ENCODE measurements around the gene OR13A1. TPM values are rescaled to one million over a fixed set of nuclear protein-coding genes. Genes with fewer than 3 reads are reported as not detected.

The OR13A1 gene
- total and polyA plus RNA-seq, 11 donors: 0.04 to 0.16 (median 0.10) TPM; not detected in 8

- peaks cover 0 to 11% (median 0%) of the 10 kb centered on the region in 12 donors for H3K4me1 ChIP-seq
These were observed 62.1 kb downstream of the OR13A1 start for GRCh38 chr10:45253183-45253914.

More at GRCh38 chr10:45253183-45253914, 62.1 kb downstream of the OR13A1 start:
- TF ChIP-seq POLR2A (IDR thresholded peaks at IDR 0.05): no peak
- 50 to 68% (median 60%) methylated on average over 2 of the region's 2 CpGs for WGBS, 4 donors
- no peaks in the 10 kb centered on the region for H3K36me3 ChIP-seq
- no peaks in the 10 kb centered on the region for H3K9me3 ChIP-seq
- intact Hi-C loops (cut with DNase I): loop anchor here in 5 of 10 donors (5.0 to 10.0 kb wide), 3 partner anchors 201 to 214 kb away; no protein-coding TSS in a partner anchor
- DNase-seq (no peak), ATAC-seq (no peak)
- no peak overlapping the region for H3K27ac ChIP-seq
- H3K4me3 ChIP-seq: no peak overlapping the region
- peaks cover 0 to 6% (median 0%) of the 10 kb centered on the region in 9 donors for H3K27me3 ChIP-seq

Other genes starting within 250 kb of the OR13A1 start
- 10 to 100 TPM in 3 of 9 donors, 1 to 10 TPM in 6; 1.3 to 36.1 (median 5.8) TPM for gene ALOX5, start 58.6 kb upstream of the OR13A1 start, total RNA-seq
- 1 to 10 TPM; 3.4 to 6.1 TPM for gene ALOX5, start 58.6 kb upstream of the OR13A1 start, polyA plus RNA-seq